K562 (cell line): Measurements from ENCODE around the gene INHA. TPM values are rescaled to one million over a fixed set of nuclear protein-coding genes. Genes with fewer than 3 reads are reported as not detected.

ENCODE experiments used
- ATAC-seq: fragments of 200-7000 bp; cut with Tn5 transposase; 3 replicates; pipeline ENCODE4 v1.9.1; 2020; ENCODE audit warnings: moderate library complexity
- BruUV-seq: library from RNA; stranded (reverse); fragments of 400-500 nt; replicated peaks from 2 replicates; lab custom pipeline; 2021; lab: Mats Ljungman, UMichigan
- CTCF ChIA-PET: fragments of 300-600 bp; formaldehyde crosslinking; extraction: SDS; loops from one replicate; lab custom pipeline; 2021; ENCODE audit warnings: low intra/inter-chr PET ratio; lab: Yijun Ruan, JAX
- POLR2A ChIA-PET: fragments of 300-600, 350-650 bp; sonication (Branson Sonifier 250); formaldehyde crosslinking; extraction: SDS; loops from one replicate; lab custom pipeline; 2021; ENCODE audit warnings: antibody characterized with exemption, inconsistent platforms; lab: Yijun Ruan, JAX
- DNase-seq, 4 experiments: peaks; one replicate each; pipeline versions ENCODE4 v3.0.0 to v3.0.0-alpha.2; 2011 to 2018; ENCODE audit warnings: low spot score in 3 of 4, mixed read lengths in 3 of 4; ENCODE audit errors: extremely low read depth in 1 of 4
- FAIRE-seq: peaks from 2 replicates; lab custom pipeline; 2011; peaks lifted over from hg19 to GRCh38; lab: Jason Lieb, UNC
- H2AFZ ChIP-seq: 2 replicates; pipeline ENCODE4 v1.6.0; 2011; ENCODE audit warnings: low read depth, low read length, control low read depth, inconsistent platforms
- H3K27ac ChIP-seq: fragments of 200-600 bp; 3 replicates; pipeline ENCODE4 v1.8.0; 2011; ENCODE audit warnings: low read depth, mild to moderate bottlenecking, control low read depth, inconsistent platforms, low read length, moderate library complexity, mixed read lengths; ENCODE audit errors: extremely low read depth
- H3K27me3 ChIP-seq, 2 experiments: fragments of 300-600 bp in 1 of 2; 2 replicates in 1 of 2; 3 replicates in 1 of 2; pipeline versions ENCODE4 v1.6.0 to v1.8.0; 2011; ENCODE audit warnings: inconsistent platforms in 2 of 2, low read length in 2 of 2, mild to moderate bottlenecking in 1 of 2, mixed read lengths in 1 of 2, moderate library complexity in 1 of 2; ENCODE audit not compliant: control insufficient read depth in 2 of 2, insufficient read depth in 2 of 2
- H3K36me3 ChIP-seq: fragments of 300-600 bp; 3 replicates; pipeline ENCODE4 v1.8.0; 2011; ENCODE audit warnings: mild to moderate bottlenecking, low read length, inconsistent platforms; ENCODE audit not compliant: control insufficient read depth, insufficient read depth
- H3K4me1 ChIP-seq, 2 experiments: fragments of 200-600 bp in 1 of 2; replicated peaks in 1 of 2; 2 replicates in 1 of 2; 3 replicates in 1 of 2; pipeline versions ENCODE4 v1.5.1 to v1.8.0; 2011; ENCODE audit warnings: inconsistent platforms in 2 of 2, low read length in 2 of 2, mild to moderate bottlenecking in 1 of 2, mixed read lengths in 1 of 2, moderate library complexity in 1 of 2; ENCODE audit not compliant: control insufficient read depth in 2 of 2, insufficient read depth in 2 of 2
- H3K4me2 ChIP-seq: 2 replicates; pipeline ENCODE4 v1.6.1; 2011; ENCODE audit warnings: low read length, control low read depth, inconsistent platforms, mixed read lengths; ENCODE audit not compliant: insufficient read depth
- H3K4me3 ChIP-seq: fragments of 200-600 bp; sonication (generic), shearing (Covaris generic); 2 replicates; pipeline ENCODE4 v1.5.1; 2016; ENCODE audit warnings: control low read depth, inconsistent platforms
- H3K79me2 ChIP-seq: fragments of 200-600 bp; 3 replicates; pipeline ENCODE4 v1.8.0; 2011; ENCODE audit warnings: low read length, inconsistent platforms; ENCODE audit not compliant: control insufficient read depth, insufficient read depth
- H3K9ac ChIP-seq, 2 experiments: 2 replicates each; pipeline versions ENCODE4 v1.6.0 to v1.6.1; 2011; ENCODE audit warnings: low read depth in 2 of 2, low read length in 2 of 2, control low read depth in 1 of 2, inconsistent platforms in 1 of 2, mild to moderate bottlenecking in 1 of 2, mixed read lengths in 1 of 2; ENCODE audit not compliant: insufficient read depth in 1 of 2
- H3K9me1 ChIP-seq: one replicate; pipeline ENCODE4 v1.6.0; 2011; ENCODE audit warnings: inconsistent platforms, mild to moderate bottlenecking, low read length, moderate library complexity; ENCODE audit not compliant: control insufficient read depth, insufficient read depth
- H3K9me3 ChIP-seq: replicated peaks from 2 replicates; pipeline ENCODE4 v1.5.1; 2011; ENCODE audit warnings: low read depth, low read length, inconsistent platforms; ENCODE audit not compliant: control insufficient read depth, insufficient read depth
- H4K20me1 ChIP-seq: replicated peaks from 2 replicates; pipeline ENCODE4 v1.6.1; 2011; ENCODE audit warnings: low read length, inconsistent platforms, mixed read lengths; ENCODE audit not compliant: control insufficient read depth, insufficient read depth
- ARID2 ChIP-seq: fragments of 450-650 bp; IDR thresholded peaks from 2 replicates; pipeline ENCODE4 v1.6.1; 2017; ENCODE audit warnings: antibody characterized with exemption, mild to moderate bottlenecking
- BDP1 ChIP-seq: IDR thresholded peaks from 3 replicates; pipeline ENCODE4 v1.6.1; 2011; ENCODE audit not compliant: insufficient read length, insufficient read depth
- CBX3 ChIP-seq, 2 experiments: IDR thresholded peaks; 1 replicate in 1 of 2; 2 replicates in 1 of 2; pipeline ENCODE4 v1.6.1; 2012; ENCODE audit warnings: inconsistent platforms in 2 of 2, low read length in 2 of 2, borderline replicate concordance in 1 of 2, control low read depth in 1 of 2
- CC2D1A ChIP-seq: fragments of 450-650 bp; IDR thresholded peaks from 2 replicates; pipeline ENCODE4 v1.6.1; 2017; ENCODE audit warnings: mild to moderate bottlenecking
- CHCHD3 ChIP-seq: fragments of 250-450 bp; sonication (Bioruptor Pico); IDR thresholded peaks from 2 replicates; pipeline ENCODE4 v2.1.2; 2022; ENCODE audit warnings: mild to moderate bottlenecking
- CXXC5 ChIP-seq: fragments of 250-450 bp; sonication (Bioruptor Pico); IDR thresholded peaks from 2 replicates; pipeline ENCODE4 v1.8.0; 2022; ENCODE audit warnings: inconsistent platforms, mild to moderate bottlenecking, moderate library complexity
- EP300 ChIP-seq: IDR thresholded peaks from 2 replicates; pipeline ENCODE4 v1.6.1; 2012; ENCODE audit warnings: low read length, improper control_type of control experiment
- FOXA3 ChIP-seq, 2 experiments: fragments of 450-650 bp in 1 of 2; sonication (generic) in 1 of 2; formaldehyde crosslinking; IDR thresholded peaks in 1 of 2; conservative IDR thresholded peaks in 1 of 2; 2 replicates each; pipeline versions ENCODE4 v1.4.0 to v1.8.0; 2020 to 2022; ENCODE audit warnings: mild to moderate bottlenecking in 2 of 2, missing genetic modification reagents in 1 of 2
- FOXP1 ChIP-seq: sonication (generic); formaldehyde crosslinking; IDR thresholded peaks from 2 replicates; pipeline ENCODE4 v1.8.0; 2022; ENCODE audit warnings: mild to moderate bottlenecking, missing genetic modification reagents
- GTF2A2 ChIP-seq: IDR thresholded peaks from 2 replicates; pipeline ENCODE4 v1.6.1; 2016; ENCODE audit warnings: mild to moderate bottlenecking, missing genetic modification characterization, missing compliant biosample characterization
- HBP1 ChIP-seq: fragments of 450-650 bp; formaldehyde crosslinking; IDR thresholded peaks from 2 replicates; pipeline ENCODE4 v1.4.0; 2022; ENCODE audit warnings: missing genetic modification characterization
- HMG20B ChIP-seq: fragments of 250-450 bp; sonication (Bioruptor Pico); IDR thresholded peaks from 2 replicates; pipeline ENCODE4 v1.5.0; 2021; ENCODE audit warnings: mild to moderate bottlenecking
- MAFF ChIP-seq: IDR thresholded peaks from 2 replicates; pipeline ENCODE4 v1.6.1; 2012; ENCODE audit warnings: low read length, improper control_type of control experiment
- MAFK ChIP-seq: IDR thresholded peaks from 2 replicates; pipeline ENCODE4 v1.6.1; 2011; ENCODE audit warnings: low read length, improper control_type of control experiment
- NBN ChIP-seq: fragments of 450-650 bp; IDR thresholded peaks from 2 replicates; pipeline ENCODE4 v1.6.1; 2016; ENCODE audit warnings: low read depth, mild to moderate bottlenecking
- RBBP5 ChIP-seq: fragments of 200-600 bp; sonication (generic); IDR thresholded peaks from 2 replicates; pipeline ENCODE4 v1.6.1; 2012; ENCODE audit warnings: borderline replicate concordance, mild to moderate bottlenecking, low read length, control low read depth, inconsistent platforms; ENCODE audit not compliant: insufficient read depth, poor library complexity, severe bottlenecking
- SIN3A ChIP-seq, 2 experiments: fragments of 150-350 bp in 1 of 2; IDR thresholded peaks; 2 replicates each; pipeline ENCODE4 v1.6.1; 2011 to 2016; ENCODE audit warnings: borderline replicate concordance in 2 of 2, low read depth in 2 of 2, low read length in 2 of 2, mild to moderate bottlenecking in 2 of 2, moderate library complexity in 2 of 2; ENCODE audit not compliant: control insufficient read depth in 1 of 2
- TEAD1 ChIP-seq, 2 experiments: fragments of 450-650 bp in 1 of 2; sonication (generic) in 1 of 2; formaldehyde crosslinking; IDR thresholded peaks; 2 replicates each; pipeline versions ENCODE4 v1.4.0 to v1.8.0; 2020 to 2022; ENCODE audit warnings: mild to moderate bottlenecking in 2 of 2, missing genetic modification reagents in 1 of 2
- ZNF695 ChIP-seq: fragments of 450-650 bp; formaldehyde crosslinking; IDR thresholded peaks from 2 replicates; pipeline ENCODE4 v1.4.0; 2020; ENCODE audit warnings: mild to moderate bottlenecking, moderate library complexity
- WGBS: fragments of 100-300 bp; shearing (Covaris generic); methylation state at CpG from one replicate; pipeline ENCODE4 v1.1.6; 2016; ENCODE audit warnings: low coverage, mixed read lengths; ENCODE audit not compliant: insufficient coverage; ENCODE audit errors: missing lambda C conversion rate; 5-methylcytosine and 5-hydroxymethylcytosine counted together
- in situ Hi-C: fragments of 300-500 bp; cut with MboI; formaldehyde crosslinking; loops from 4 replicates; pipeline ENCODE4 v1.15.0; 2018; ENCODE audit warnings: inconsistent platforms, mixed read lengths
- intact Hi-C: fragments of 100-400 bp; cut with micrococcal nuclease; formaldehyde crosslinking; loops from 2 replicates; pipeline ENCODE4 v1.14.2; 2022
- polyA plus RNA-seq, 8 experiments: library from polyadenylated mRNA; depleted of rRNA in 4 of 8; stranded (reverse) in 5 of 8; unstranded in 3 of 8; fragments of >200 nt; fragmentation: Nextera tagmentation in 2 of 8; fragmentation: Illumina TruSeq in 1 of 8; extraction: Ambion mirVana in 2 of 8; extraction: Trizol in 1 of 8; gene quantifications; 2 replicates each; pipeline versions ENCODE4 v1.2.1 to v1.2.3, GENCODE V29; 2011 to 2014; ENCODE audit warnings: inconsistent platforms in 1 of 8, missing spikeins in 1 of 8
- total RNA-seq, 7 experiments: library from RNA; depleted of rRNA in 6 of 7; stranded (reverse); fragments of >200 nt in 6 of 7; fragmentation: Illumina TruSeq in 2 of 7; extraction: Trizol in 2 of 7; gene quantifications; 2 replicates each; pipeline versions ENCODE4 v1.2.1 to v1.2.3, GENCODE V29; 2011 to 2021; ENCODE audit warnings: low replicate concordance in 1 of 7

INHA gene
- total and polyA plus RNA-seq, 9 of the 15 experiments (the other 6 are each of a cell fraction or from before 2014, with no cell fraction given): 0.07 to 1.9 (median 0.40) TPM

- TF ChIP-seq CXXC5 (CRISPR knock-in tag) (no peak), FOXA3 (CRISPR knock-in tag; conservative IDR thresholded peaks at IDR 0.05 in 1 of 2, IDR thresholded peaks at IDR 0.05 in 1 of 2) (no peak), GTF2A2 (tag) (no peak), MAFF (no peak), HMG20B (no peak)
Measured at GRCh38 chr2:219537657-219538488, 34.2 kb upstream of the INHA start (continued).

- DNase-seq (no peak), FAIRE-seq (no peak), ATAC-seq (no peak)
- Histone ChIP-seq H3K79me2 (peaks cover 17% of the 10 kb centered on the region), H3K9me1 (no peaks in the 10 kb centered on the region), H3K9ac (no peak overlapping the region; a peak in 1 of 4 replicates), H4K20me1 (peaks cover 18% of the 10 kb centered on the region; the same call in 1 of the 2 replicates), H3K27ac (no peak overlapping the region), H3K4me2 (no peak overlapping the region), H2AFZ (no peak overlapping the region), H3K36me3 (peaks cover 45% of the 10 kb centered on the region; the same call in 2 of the 3 replicates), H3K9me3 (no peaks in the 10 kb centered on the region), H3K4me3 (no peak overlapping the region), H3K4me1 (peaks cover 0 to 60% of the 10 kb centered on the region in 2 experiments; a peak in 3 of 5 replicates), H3K27me3 (no peaks in the 10 kb centered on the region)
- WGBS: 84% methylated on average over 5 of the region's 6 CpGs
- intact Hi-C loops (no loop called here), in situ Hi-C loops (no loop called here)
- no TSS peak for BruUV-seq
- POLR2A ChIA-PET: interaction anchor here (0.5 to 1.1 kb wide), 2 partner anchors 58 to 164 kb away, joined by 3 read pairs; no protein-coding TSS in a partner anchor
- CTCF ChIA-PET: interaction anchor here (0.8 kb wide), 1 partner anchor 56 kb away, joined by 3 read pairs; no protein-coding TSS in a partner anchor
- TF ChIP-seq ZNF695 (CRISPR knock-in tag) (no peak), CHCHD3 (no peak), TEAD1 (CRISPR knock-in tag; IDR thresholded peaks at IDR 0.05) (no peak), BDP1 (no peak), NBN (no peak), MAFK (no peak), SIN3A (IDR thresholded peaks at IDR 0.05; ENCODE audit: borderline replicate concordance in 2 of 2, control insufficient read depth in 1 of 2, low read depth in 2 of 2, low read length in 2 of 2) (no peak), FOXP1 (no peak), CC2D1A (no peak), RBBP5 (no peak), CBX3 (IDR thresholded peaks at IDR 0.05; ENCODE audit: borderline replicate concordance in 1 of 2, low read length in 2 of 2) (no peak), ARID2 (no peak), HBP1 (CRISPR knock-in tag) (no peak), EP300 (no peak)
Measured at GRCh38 chr2:219538504-219538951, 33.6 kb upstream of the INHA start.
